A549 (cell line): ENCODE data around the gene LCNL1. TPM values are rescaled to one million over a fixed set of nuclear protein-coding genes. Genes with fewer than 3 reads are reported as not detected.

Source experiments
- ATAC-seq, 2 experiments: fragments of 200-7000 bp in 1 of 2; fragments of >200 bp in 1 of 2; cut with Nextera tagmentation in 1 of 2; cut with Tn5 transposase in 1 of 2; 3 replicates each; pipeline versions ENCODE4 v1.8.0 to v1.9.1; 2018 to 2020; ENCODE audit warnings: mild to moderate bottlenecking in 1 of 2, moderate library complexity in 1 of 2
- CTCF ChIA-PET: fragments of 300-600 bp; sonication (Branson Sonifier 250); formaldehyde crosslinking; extraction: SDS; loops from one replicate; lab custom pipeline; 2021; ENCODE audit warnings: antibody characterized with exemption, inconsistent platforms; lab: Yijun Ruan, JAX
- POLR2A ChIA-PET: fragments of 350-600 bp; formaldehyde crosslinking; extraction: SDS; loops from one replicate; lab custom pipeline; 2021; ENCODE audit warnings: antibody characterized with exemption, inconsistent platforms; lab: Yijun Ruan, JAX
- DNase-seq, 2 experiments: peaks; one replicate each; pipeline versions ENCODE4 v3.0.0 to v3.0.0-alpha.2; 2011 to 2016; ENCODE audit warnings: low read depth in 1 of 2, low spot score in 1 of 2
- FAIRE-seq: peaks from 2 replicates; lab custom pipeline; 2011; peaks lifted over from hg19 to GRCh38; lab: Jason Lieb, UNC
- H3K27ac ChIP-seq, 2 experiments: fragments of >200 bp; sonication (Bioruptor Twin); formaldehyde crosslinking; 3 replicates each; pipeline ENCODE4 v1.5.1; 2016 to 2017
- H3K4me1 ChIP-seq: fragments of >200 bp; sonication (Bioruptor Twin); formaldehyde crosslinking; 3 replicates; pipeline ENCODE4 v1.6.1; 2016
- H3K4me2 ChIP-seq: fragments of >200 bp; sonication (Bioruptor Twin); formaldehyde crosslinking; 3 replicates; pipeline ENCODE4 v1.6.1; 2016
- H3K4me3 ChIP-seq: fragments of >200 bp; sonication (Bioruptor Twin); formaldehyde crosslinking; 3 replicates; pipeline ENCODE4 v1.5.1; 2016
- H3K9me3 ChIP-seq: fragments of >200 bp; sonication (Bioruptor Twin); formaldehyde crosslinking; 3 replicates; pipeline ENCODE4 v1.6.1; 2016
- CBX8 ChIP-seq: fragments of 200-600 bp; sonication (generic); IDR thresholded peaks from 2 replicates; pipeline ENCODE4 v1.6.1; 2016
- CTCF ChIP-seq: fragments of >200 bp; sonication (Bioruptor Twin); formaldehyde crosslinking; IDR thresholded peaks from 3 replicates; pipeline ENCODE4 v1.5.1; 2016
- EHF ChIP-seq: fragments of 250-450 bp; sonication (Bioruptor Pico); IDR thresholded peaks from 2 replicates; pipeline ENCODE4 v1.5.0; 2020; ENCODE audit warnings: mild to moderate bottlenecking
- ELK1 ChIP-seq: fragments of 150-350 bp; IDR thresholded peaks from 2 replicates; pipeline ENCODE4 v1.6.1; 2014; ENCODE audit warnings: low read depth, mild to moderate bottlenecking, low read length
- FOSB ChIP-seq: fragments of 250-450 bp; sonication (Bioruptor Pico); IDR thresholded peaks from 2 replicates; pipeline ENCODE4 v1.5.0; 2020; ENCODE audit warnings: mild to moderate bottlenecking, moderate library complexity
- FOSL2 ChIP-seq, 2 experiments: fragments of 450-650 bp in 1 of 2; fragments of >200 bp in 1 of 2; sonication (Bioruptor Twin) in 1 of 2; formaldehyde crosslinking; IDR thresholded peaks; 2 replicates each; pipeline versions ENCODE4 v1.5.0 to v1.6.1; 2016 to 2020; ENCODE audit warnings: mild to moderate bottlenecking in 1 of 2, moderate library complexity in 1 of 2
- HOXB13 ChIP-seq: fragments of 250-450 bp; sonication (Bioruptor Pico); IDR thresholded peaks from 2 replicates; pipeline ENCODE4 v1.5.0; 2020; ENCODE audit warnings: low read depth, mild to moderate bottlenecking, moderate library complexity
- JUN ChIP-seq, 2 experiments: fragments of >200 bp; sonication (Bioruptor Twin); formaldehyde crosslinking; IDR thresholded peaks; 2 replicates in 1 of 2; 3 replicates in 1 of 2; pipeline ENCODE4 v1.6.1; 2016 to 2017
- JUNB ChIP-seq: fragments of >200 bp; sonication (Bioruptor Twin); formaldehyde crosslinking; IDR thresholded peaks from 2 replicates; pipeline ENCODE4 v1.6.1; 2016
- KDM5A ChIP-seq: fragments of 200-600 bp; sonication (generic); IDR thresholded peaks from 2 replicates; pipeline ENCODE4 v1.6.1; 2016; ENCODE audit warnings: antibody characterized with exemption, mild to moderate bottlenecking
- MAX ChIP-seq: IDR thresholded peaks from 2 replicates; pipeline ENCODE4 v1.6.1; 2012
- NPAS2 ChIP-seq: fragments of 250-450 bp; sonication (Bioruptor Pico); IDR thresholded peaks from 2 replicates; pipeline ENCODE4 v1.8.0; 2022; ENCODE audit warnings: mild to moderate bottlenecking, moderate library complexity, borderline replicate concordance
- NR3C1 ChIP-seq: fragments of >200 bp; sonication (Bioruptor Twin); formaldehyde crosslinking; IDR thresholded peaks from 3 replicates; pipeline ENCODE4 v1.6.1; 2017
- PHF8 ChIP-seq: fragments of 200-600 bp; sonication (generic); IDR thresholded peaks from 2 replicates; pipeline ENCODE4 v1.6.1; 2016; ENCODE audit warnings: low read depth, mild to moderate bottlenecking, antibody characterized with exemption, moderate library complexity, borderline replicate concordance
- POLR2A ChIP-seq: IDR thresholded peaks from 2 replicates; pipeline ENCODE4 v1.6.1; 2012; ENCODE audit warnings: mild to moderate bottlenecking, low read length
- RCOR1 ChIP-seq: fragments of 150-350 bp; IDR thresholded peaks from 2 replicates; pipeline ENCODE4 v1.6.1; 2014; ENCODE audit warnings: antibody characterized with exemption, low read length, low read depth
- RFX5 ChIP-seq: fragments of 450-650 bp; IDR thresholded peaks from 2 replicates; pipeline ENCODE4 v1.7.1; 2014; ENCODE audit warnings: antibody characterized with exemption, mild to moderate bottlenecking, moderate library complexity
- RNF2 ChIP-seq: fragments of 200-600 bp; sonication (generic); IDR thresholded peaks from 2 replicates; pipeline ENCODE4 v1.6.1; 2016; ENCODE audit warnings: low read depth, mild to moderate bottlenecking, antibody characterized with exemption, moderate library complexity, borderline replicate concordance
- SMC3 ChIP-seq: fragments of >200 bp; sonication (Bioruptor Twin); formaldehyde crosslinking; IDR thresholded peaks from 3 replicates; pipeline ENCODE4 v1.6.1; 2018; ENCODE audit warnings: inconsistent platforms
- SREBF2 ChIP-seq: fragments of 450-650 bp; IDR thresholded peaks from 2 replicates; pipeline ENCODE4 v1.6.1; 2014; ENCODE audit warnings: mild to moderate bottlenecking, moderate library complexity
- WGBS: methylation state at CpG from one replicate; pipeline ENCODE4 v1.1.6; 2017; ENCODE audit errors: missing lambda C conversion rate; 5-methylcytosine and 5-hydroxymethylcytosine counted together
- polyA plus RNA-seq, 4 experiments: library from polyadenylated mRNA; depleted of rRNA in 3 of 4; stranded (reverse); fragments of >200 nt; fragmentation: RNase III in 1 of 4; extraction: RNeasy Plus Mini Kit Qiagen cat#74134 plus additional on column Dnase treatment in 1 of 4; gene quantifications; 2 replicates in 3 of 4; 3 replicates in 1 of 4; pipeline ENCODE4 v1.2.3, GENCODE V29; 2011 to 2017
- TF ChIP-seq, protein P1 (sequence below): fragments of >200 bp; sonication (Bioruptor Twin); formaldehyde crosslinking; IDR thresholded peaks from 3 replicates; pipeline ENCODE4 v1.6.1; 2016
- TF ChIP-seq, protein P2 (sequence below): IDR thresholded peaks from 2 replicates; pipeline ENCODE4 v1.6.1; 2012

The LCNL1 gene
- polyA plus RNA-seq, 2 of the 4 experiments (the other 2 are of a cell fraction) = 0.08 to 0.19 TPM

DNA sequence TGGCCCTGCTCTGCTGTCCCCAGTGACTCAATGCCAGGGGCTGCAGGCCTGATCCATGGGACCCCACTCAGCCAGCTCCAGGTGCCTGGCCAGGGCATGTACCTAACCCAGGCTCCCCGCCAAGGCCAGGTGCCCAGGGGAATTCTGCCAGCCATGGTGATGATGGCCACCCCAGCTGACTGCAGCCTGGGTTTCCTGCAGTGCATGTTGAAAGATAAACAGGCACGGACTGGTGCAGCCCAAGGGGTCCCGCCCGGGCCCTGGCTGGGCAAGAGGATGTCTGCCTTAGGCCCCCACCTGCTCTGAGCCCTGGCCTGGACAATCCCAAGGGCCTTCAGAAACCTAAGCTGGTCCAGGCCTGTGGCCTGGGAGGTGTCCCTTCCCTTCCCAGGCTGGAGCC is 44.0 kb downstream of the LCNL1 start (continued):
- TF ChIP-seq ELK1 (no peak), SMC3 (no peak), SREBF2 (no peak), NR3C1 (no peak), RCOR1 (no peak), RFX5 (no peak)
- TF ChIP-seq, all 56 proteins: peak for 0

- no peak for FAIRE-seq
- H3K4me2 ChIP-seq = peak within 1 kb of the TSS; percentile 100
- peak within 1 kb of the TSS; percentile 82 to 92 for H3K27ac ChIP-seq
- ATAC-seq = peak; percentile 2 to 4; a peak in 3 of 6 replicates
- CTCF ChIA-PET = interaction anchor here (0.6 to 20.4 kb wide), 26 partner anchors 9 to 339 kb away, joined by 3 to 282 read pairs (median 7); partner anchors contain the start of genes C8G, CLIC3, ENTPD2 and FBXW5
- no peak for DNase-seq
- peaks cover 28% of the 10 kb centered on the region for H3K4me1 ChIP-seq
- WGBS = 7% methylated on average over 30 of the region's 95 CpGs
- TF ChIP-seq POLR2A = peak; percentile 32
- no peak for TF ChIP-seq NPAS2 (CRISPR knock-in tag)
- TF ChIP-seq FOSL2 (IDR thresholded peaks at IDR 0.05) = no peak
- TF ChIP-seq FOSL2 (CRISPR knock-in tag; IDR thresholded peaks at IDR 0.05) = peak; percentile 30; the same call in 1 of the 2 replicates
- POLR2A ChIA-PET = interaction anchor here (1.9 kb wide), 1 partner anchor 19 kb away, joined by 5 read pairs; the partner anchor contains the start of gene NPDC1
- no peaks in the 10 kb centered on the region for H3K9me3 ChIP-seq
- H3K4me3 ChIP-seq = peak within 1 kb of the TSS; percentile 74
These were observed 44.8 kb downstream of the LCNL1 start, which contains the start of gene ABCA2 for GRCh38 chr9:137027369-137028262. ABCA2 (minus strand) TSS chr9:137028237; CDS start chr9:137028140, 97 bp downstream.

DNA sequence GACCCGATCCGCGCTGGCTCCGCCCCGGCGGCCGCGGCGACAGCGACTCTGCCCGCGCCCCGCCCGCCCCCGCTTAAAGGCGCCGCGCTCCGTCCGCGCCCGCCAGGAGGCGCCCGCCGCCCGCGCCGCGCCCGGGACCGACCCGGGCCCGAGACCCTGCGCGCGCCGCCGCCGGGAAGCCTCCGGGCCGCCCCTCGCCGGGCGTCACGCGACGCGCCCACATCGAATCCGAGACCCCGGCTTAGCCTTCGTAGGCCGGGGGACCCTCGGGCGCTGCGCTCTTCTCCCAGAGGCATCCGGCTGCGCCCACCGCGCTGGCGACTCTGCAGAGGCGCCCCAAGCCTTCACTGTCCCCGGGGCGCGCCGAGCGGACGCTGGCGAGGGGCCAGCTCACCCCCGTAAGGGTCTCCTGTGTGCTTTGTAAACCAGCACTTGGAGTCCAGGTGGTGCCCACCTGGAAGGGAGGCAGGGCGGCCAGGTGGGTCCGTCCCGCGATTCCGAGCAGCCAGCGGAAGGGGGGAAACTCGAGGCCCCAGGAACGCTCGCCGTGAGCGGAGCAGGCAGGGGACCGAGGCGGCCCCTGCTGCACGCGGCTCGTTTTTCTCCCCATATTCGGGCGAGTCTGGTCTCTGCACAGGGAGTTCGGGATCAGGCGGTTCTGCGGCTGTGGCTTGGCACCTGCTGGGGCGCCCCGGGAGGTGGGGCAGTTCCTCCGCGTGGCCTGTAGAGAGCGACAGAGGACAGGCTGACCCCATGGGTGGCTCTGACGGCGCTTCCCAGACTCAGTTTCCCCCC is 45.7 kb downstream of the LCNL1 start:
- Histone ChIP-seq H3K4me2 (peak overlapping the region; percentile 100), H3K4me1 (peaks cover 25% of the 10 kb centered on the region), H3K27ac (peak overlapping the region; percentile 82 to 92), H3K9me3 (no peaks in the 10 kb centered on the region), H3K4me3 (peak overlapping the region; percentile 74)
- ChIA-PET POLR2A (interaction anchor here (1.0 to 1.9 kb wide), 4 partner anchors 18 to 101 kb away, joined by 3 to 8 read pairs (median 4); partner anchors contain the start of genes CLIC3, NPDC1 and PAXX), CTCF (interaction anchor here (0.8 to 20.4 kb wide), 74 partner anchors 9 to 340 kb away, joined by 3 to 282 read pairs (median 5); partner anchors contain the start of genes AJM1, C8G, CLIC3 and CYSRT1)
- ATAC-seq = peak; percentile 49 to 69
- 0% methylated on average over 22 of the region's 98 CpGs for WGBS
- no peak for FAIRE-seq
- TF ChIP-seq POLR2A (0 out of 2 replicates have a peak, but pooled peaks have one; percentile 0), FOSB (CRISPR knock-in tag) (no peak), MAX (0 out of 2 replicates have a peak, but pooled peaks have one; percentile 8), FOSL2 (IDR thresholded peaks at IDR 0.05) (no peak), FOSL2 (CRISPR knock-in tag; IDR thresholded peaks at IDR 0.05) (no peak), CTCF (peak; percentile 66), JUN (IDR thresholded peaks at IDR 0.05) (no peak), CBX8 (no peak), RNF2 (peak; percentile 58; the same call in 1 of the 2 replicates), EHF (CRISPR knock-in tag) (no peak), PHF8 (no peak), JUNB (no peak), HOXB13 (no peak), KDM5A (no peak), RCOR1 (no peak)
- TF ChIP-seq, protein P1, sequence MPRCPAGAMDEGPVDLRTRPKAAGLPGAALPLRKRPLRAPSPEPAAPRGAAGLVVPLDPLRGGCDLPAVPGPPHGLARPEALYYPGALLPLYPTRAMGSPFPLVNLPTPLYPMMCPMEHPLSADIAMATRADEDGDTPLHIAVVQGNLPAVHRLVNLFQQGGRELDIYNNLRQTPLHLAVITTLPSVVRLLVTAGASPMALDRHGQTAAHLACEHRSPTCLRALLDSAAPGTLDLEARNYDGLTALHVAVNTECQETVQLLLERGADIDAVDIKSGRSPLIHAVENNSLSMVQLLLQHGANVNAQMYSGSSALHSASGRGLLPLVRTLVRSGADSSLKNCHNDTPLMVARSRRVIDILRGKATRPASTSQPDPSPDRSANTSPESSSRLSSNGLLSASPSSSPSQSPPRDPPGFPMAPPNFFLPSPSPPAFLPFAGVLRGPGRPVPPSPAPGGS = no peak
- TF ChIP-seq, protein P2, sequence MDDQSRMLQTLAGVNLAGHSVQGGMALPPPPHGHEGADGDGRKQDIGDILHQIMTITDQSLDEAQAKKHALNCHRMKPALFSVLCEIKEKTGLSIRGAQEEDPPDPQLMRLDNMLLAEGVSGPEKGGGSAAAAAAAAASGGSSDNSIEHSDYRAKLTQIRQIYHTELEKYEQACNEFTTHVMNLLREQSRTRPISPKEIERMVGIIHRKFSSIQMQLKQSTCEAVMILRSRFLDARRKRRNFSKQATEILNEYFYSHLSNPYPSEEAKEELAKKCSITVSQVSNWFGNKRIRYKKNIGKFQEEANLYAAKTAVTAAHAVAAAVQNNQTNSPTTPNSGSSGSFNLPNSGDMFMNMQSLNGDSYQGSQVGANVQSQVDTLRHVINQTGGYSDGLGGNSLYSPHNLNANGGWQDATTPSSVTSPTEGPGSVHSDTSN = no peak
- DNase-seq = peak in 1 of 2 experiments; percentile 64
